C4-2B (cell line): ENCODE results near the gene TENM4.

Experiments used
- CTCF ChIP-seq: fragments of 450-650 bp; conservative IDR thresholded peaks from 2 replicates; pipeline ENCODE4 v1.5.1; 2017; ENCODE audit warnings: mild to moderate bottlenecking
- ZFX ChIP-seq: fragments of 450-650 bp; IDR thresholded peaks from 2 replicates; pipeline ENCODE4 v1.6.1; 2017

GRCh38 chr11:79173615-79174014, 267.2 kb downstream of the TENM4 start:
- TF ChIP-seq CTCF (no peak), ZFX (no peak)
